Erythroblast (primary cell): ENCODE results near the gene MEI1.
A peak's percentile ranks its signal among the peaks of the same experiment; 100 is the strongest.

ENCODE experiments used
- DNase-seq, 2 experiments: peaks; one replicate each; lab custom pipeline; 2025; lab: John Stamatoyannopoulos, UW
- GATA1 ChIP-seq: IDR thresholded peaks from 2 replicates; pipeline ENCODE4 v1.6.1; 2011; ENCODE audit warnings: low read depth, mild to moderate bottlenecking, control low read depth, low read length, moderate library complexity
- POLR2A ChIP-seq: IDR thresholded peaks from 2 replicates; pipeline ENCODE4 v1.6.1; 2011; ENCODE audit warnings: mild to moderate bottlenecking, low read length

Gene MEI1

DNA sequence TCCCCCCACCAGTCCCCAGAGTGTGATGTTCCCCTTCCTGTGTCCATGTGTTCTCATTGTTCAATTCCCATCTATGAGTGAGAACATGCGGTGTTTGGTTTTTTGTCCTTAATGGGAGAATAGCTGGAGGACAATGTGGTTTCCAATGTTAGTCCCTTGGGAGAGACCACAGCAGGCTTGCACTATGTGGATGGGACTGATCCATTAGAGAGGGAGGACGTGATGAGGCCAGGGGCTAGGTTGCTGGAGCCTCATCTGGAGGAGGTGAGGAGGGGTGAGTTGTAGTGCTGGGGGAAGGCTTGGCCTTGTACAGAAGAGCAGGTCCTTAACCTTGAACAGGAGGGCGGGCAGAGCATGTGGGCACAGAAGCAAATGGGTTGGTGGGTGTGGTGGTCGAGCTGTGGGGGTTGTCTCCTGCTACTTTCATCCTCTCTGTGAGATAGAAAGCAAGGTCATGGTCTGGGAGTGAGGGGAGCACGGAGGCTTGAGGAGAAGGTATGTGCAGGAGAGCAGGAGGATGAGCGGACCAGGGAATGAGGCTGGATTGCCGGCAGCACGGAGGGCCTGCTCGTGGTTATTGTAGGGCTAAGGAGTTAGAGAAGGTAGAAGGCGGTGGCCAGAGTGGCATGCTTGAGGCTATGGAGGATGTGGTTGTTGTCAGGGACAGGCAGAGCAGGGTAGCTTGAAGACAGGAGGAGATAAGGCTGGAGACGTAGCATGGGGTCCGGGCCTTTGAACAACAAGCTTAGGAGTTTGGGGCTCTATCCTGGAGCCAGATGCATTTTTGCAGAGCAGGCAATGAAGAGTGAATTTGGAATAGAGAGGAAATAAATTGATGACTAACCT is 122.4 kb downstream of the MEI1 start:
- no peak for TF ChIP-seq POLR2A
- TF ChIP-seq GATA1: no peak
- no peak for DNase-seq

DNA sequence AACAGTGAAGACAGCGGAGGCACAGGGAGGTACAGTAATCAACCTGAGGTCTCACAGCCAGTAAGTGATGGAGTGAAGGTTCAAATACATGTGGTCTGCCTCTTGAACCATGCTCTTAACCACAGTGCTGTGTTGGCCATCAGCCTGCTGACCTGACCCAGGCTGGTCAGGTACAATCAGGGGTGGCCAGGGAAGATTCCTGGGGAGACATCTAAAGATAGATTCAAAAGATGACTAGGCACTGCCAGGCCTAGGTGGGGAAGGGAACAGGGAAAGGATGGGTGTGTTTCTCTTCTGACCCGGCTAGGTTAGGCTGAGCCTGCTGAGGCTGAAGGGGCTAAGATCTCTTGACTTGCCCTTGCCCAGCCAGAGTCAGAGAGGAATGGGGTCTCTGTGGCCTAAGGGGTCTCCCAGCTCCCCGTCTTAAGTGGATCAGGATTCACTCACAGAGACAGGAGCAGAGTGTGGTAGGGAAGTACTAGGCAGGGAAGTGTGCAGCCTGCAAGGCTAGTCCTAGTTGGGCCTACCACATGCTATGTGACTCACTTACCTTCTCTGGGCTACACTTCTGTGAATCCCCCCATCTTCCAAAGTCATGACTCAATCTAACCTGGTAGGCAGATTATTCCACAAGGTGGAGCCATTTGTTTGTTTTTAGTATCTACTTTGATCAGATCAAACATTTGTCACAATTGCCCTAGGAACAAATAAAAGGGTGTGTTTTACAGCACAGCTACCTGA is 123.2 kb downstream of the MEI1 start:
- no peak for TF ChIP-seq POLR2A
- TF ChIP-seq GATA1: no peak
- peak; percentile 65 to 72 for DNase-seq

DNA sequence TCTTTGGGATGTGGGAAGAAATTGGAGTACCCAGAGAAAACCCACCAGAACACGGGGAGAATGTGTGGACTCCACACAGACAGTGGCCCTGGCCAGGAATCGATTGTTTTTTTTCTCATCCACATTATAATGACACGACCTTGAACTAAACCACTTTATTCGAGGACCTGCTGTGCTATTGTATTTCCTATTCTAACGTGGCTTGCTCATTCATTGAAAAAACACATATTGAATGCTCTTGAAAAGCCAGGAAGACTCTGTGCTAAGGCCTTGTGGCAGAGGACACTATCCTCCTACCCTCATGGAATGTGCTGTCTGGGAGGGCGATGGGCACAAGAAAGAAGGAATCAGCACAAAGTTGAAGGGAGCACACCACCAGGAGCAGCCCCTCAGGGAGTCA is 124.5 kb downstream of the MEI1 start:
- no peak for DNase-seq
- no peak for TF ChIP-seq POLR2A
- TF ChIP-seq GATA1: no peak

- DNase-seq: no peak
- TF ChIP-seq POLR2A (no peak), GATA1 (no peak)
Measured at GRCh38 chr22:41825376-41825775, 126.1 kb downstream of the MEI1 start.

DNA sequence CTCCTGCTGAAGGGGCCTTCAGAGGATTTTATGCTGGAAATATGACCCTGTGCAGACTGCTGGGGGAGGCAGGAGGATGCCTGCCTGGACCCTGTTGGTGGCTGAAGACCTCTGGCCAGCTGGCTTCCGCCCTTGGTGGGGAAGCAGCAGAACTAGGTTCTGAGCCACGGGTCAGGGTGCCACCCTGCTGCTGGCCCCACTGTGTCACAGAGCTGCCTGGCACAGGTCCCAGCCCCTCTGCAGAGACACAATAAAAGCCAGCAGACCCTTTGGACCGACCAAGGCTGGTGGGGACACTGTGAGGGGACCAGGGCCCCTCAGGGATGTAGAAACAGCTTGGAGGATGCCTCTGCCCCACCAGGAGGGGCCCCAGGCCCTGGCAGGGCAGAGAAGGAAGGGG is 126.7 kb downstream of the MEI1 start:
- DNase-seq: no peak
- no peak for TF ChIP-seq POLR2A
- no peak for TF ChIP-seq GATA1

DNA sequence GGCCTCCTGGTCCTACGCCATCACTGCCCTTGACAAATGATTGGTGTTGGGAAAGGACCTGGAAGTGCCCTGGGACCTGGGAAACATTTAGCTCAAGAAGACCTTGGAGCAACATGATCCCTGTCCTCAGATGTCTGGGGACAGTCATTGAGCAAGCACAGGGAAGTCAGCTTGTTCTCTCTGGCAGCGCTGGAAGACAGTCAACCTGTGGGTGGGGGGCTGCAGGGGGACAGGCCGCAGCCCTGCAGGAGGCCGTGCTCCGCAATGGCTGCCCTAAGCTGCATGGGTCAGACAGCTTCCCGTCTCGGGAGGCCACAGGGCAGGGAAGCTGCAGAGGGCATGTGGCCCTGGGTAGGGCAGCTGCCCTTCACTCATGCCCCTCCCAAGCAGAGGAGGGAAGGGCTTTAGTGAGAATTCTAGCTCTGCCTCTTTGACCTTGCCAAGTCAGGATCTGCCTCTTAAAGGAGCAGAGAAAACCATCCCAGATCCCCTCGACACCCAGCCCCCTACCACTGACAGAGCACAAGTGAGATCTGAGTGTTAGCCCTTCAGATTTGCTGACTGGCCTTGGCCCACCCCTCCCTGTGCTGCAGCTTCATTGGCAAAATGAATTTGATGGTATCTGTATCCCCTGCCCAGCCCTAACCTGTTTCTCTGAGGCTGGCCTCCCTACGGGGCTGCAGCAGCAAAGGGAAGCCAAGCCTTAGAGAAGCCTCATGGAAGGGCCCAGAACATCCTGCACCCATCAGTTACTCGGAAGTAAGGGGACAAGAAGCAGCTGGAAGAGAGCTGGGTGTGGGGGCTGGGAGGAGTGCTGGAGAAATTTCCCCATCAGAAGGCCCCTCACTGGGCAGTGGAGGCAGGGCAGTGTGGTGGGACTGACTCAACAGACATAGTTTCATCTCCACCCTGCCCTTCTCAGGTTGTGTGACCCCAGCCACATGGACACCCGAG is 127.4 kb downstream of the MEI1 start:
- TF ChIP-seq POLR2A (no peak), GATA1 (no peak)
- DNase-seq: no peak

GRCh38 chr22:41827671-41828070 is 128.4 kb downstream of the MEI1 start:
- TF ChIP-seq POLR2A (no peak), GATA1 (no peak)
- DNase-seq: no peak

- DNase-seq: no peak
- TF ChIP-seq POLR2A: no peak
Measured at GRCh38 chr22:41828516-41828915, 129.2 kb downstream of the MEI1 start.

GRCh38 chr22:41830174-41830573 is 130.9 kb downstream of the MEI1 start:
- TF ChIP-seq GATA1 (no peak), POLR2A (no peak)
- DNase-seq: peak in 1 of 2 experiments; percentile 19

DNA sequence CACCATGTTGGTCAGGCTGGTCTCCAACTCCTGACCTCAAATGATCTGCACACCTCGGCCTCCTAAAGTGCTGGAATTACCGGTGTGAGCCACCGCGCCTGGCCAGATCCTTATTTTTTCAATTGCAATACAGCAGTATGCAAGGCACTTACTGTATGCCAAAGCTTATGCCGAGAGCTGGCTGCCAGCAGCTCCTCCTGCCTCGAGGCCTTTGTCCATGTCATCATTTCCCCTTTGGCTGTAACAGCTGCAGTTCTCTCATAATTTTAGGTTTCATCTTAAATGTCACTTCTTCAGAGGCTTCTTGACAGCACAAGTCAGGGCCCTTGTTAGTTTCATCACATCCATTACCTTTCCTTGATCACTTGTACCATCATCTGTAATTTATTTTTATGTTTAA is 132.1 kb downstream of the MEI1 start:
- TF ChIP-seq POLR2A (no peak), GATA1 (no peak)
- peak in 1 of 2 experiments; percentile 42 for DNase-seq

GRCh38 chr22:41831828-41832552 is 132.7 kb downstream of the MEI1 start:
- TF ChIP-seq POLR2A (no peak), GATA1 (no peak)
- DNase-seq: peak in 1 of 2 experiments; percentile 55

DNA sequence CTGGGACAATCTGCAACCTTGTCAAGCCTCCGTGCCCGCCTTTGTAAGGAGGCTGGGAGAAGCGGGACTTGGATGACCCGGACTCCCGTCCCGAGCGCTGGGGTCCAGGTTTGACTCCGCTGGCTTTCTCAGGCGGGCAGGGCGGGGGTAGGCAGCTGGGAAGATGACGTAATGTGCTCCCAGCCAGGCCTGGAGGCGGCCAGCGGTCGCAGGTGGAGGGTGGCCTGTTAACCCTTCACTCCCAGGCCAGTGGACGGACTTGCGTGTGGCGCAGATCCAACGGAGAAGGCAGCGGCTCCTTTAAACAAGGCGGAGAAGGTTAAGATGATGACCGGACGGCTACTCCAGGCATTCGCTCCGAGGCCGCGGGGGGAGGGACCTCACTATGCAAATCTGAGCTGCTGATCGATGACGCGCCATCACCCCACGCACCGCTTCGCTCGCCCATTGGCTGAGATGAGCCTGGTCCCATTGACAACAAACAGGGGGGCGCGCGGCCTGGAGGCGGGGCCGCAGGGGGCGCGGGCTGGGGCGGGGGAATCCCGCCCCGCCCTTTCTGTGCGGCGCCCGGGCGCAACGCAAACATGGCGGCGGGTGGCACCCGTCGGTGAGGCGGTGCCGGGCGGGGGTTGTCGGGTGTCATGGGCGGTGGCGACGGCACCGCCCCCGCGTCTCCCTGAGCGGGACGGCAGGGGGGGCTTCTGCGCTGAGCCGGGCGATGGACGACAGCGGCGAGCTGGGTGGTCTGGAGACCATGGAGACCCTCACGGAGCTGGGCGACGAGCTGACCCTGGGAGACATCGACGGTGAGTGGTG is 133.5 kb downstream of the MEI1 start, which contains the start of gene SREBF2:
Gene SREBF2, plus strand, starts transcription at position 553 of the 816 bp plus-strand sequence. Its CDS starts 166 bp downstream, at position 719.
- peak; percentile 98 to 99 for DNase-seq
- TF ChIP-seq POLR2A (peak; percentile 94), GATA1 (no peak)
